Right renal pelvis (tissue), 4 donors: ENCODE results near the gene ACTR1A. TPM values are rescaled to one million over a fixed set of nuclear protein-coding genes. Genes with fewer than 3 reads are reported as not detected.

Source experiments
- DNase-seq, 4 donors: peaks; one replicate each; pipeline ENCODE4 v3.0.0-alpha.2; 2013; ENCODE audit warnings: low read depth in 4 of 4, low spot score in 3 of 4, missing footprints in 1 of 4
- polyA plus RNA-seq, 4 donors: library from polyadenylated mRNA; unstranded; fragments of 120-200 nt; gene quantifications; one replicate each; pipeline ENCODE4 v1.2.1, GENCODE V29; 2013; ENCODE audit not compliant: insufficient read length in 4 of 4

Gene ACTR1A
- polyA plus RNA-seq, 4 donors: 88.4 to 94.3 (median 91.7) TPM

DNA sequence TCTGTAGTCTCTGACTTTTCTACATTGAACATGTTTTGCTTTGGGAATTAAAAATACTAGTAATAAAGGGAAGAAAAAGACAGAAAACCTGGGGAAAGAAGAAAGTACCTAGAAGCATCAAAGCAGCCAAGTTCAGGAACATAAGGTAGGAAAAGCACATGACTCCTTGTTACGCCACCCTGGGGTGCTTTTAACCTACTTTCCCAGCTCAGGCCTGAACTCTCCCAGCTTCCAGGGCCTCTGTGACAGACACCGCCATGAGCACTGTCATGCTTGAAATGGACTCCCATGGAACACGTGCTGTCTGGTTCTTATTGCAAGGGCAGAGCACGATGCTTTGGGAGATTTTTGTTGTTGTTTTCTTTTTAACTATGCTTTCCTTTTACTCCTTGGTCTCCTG is 11.4 kb downstream of the ACTR1A start:
- DNase-seq: no peak

DNA sequence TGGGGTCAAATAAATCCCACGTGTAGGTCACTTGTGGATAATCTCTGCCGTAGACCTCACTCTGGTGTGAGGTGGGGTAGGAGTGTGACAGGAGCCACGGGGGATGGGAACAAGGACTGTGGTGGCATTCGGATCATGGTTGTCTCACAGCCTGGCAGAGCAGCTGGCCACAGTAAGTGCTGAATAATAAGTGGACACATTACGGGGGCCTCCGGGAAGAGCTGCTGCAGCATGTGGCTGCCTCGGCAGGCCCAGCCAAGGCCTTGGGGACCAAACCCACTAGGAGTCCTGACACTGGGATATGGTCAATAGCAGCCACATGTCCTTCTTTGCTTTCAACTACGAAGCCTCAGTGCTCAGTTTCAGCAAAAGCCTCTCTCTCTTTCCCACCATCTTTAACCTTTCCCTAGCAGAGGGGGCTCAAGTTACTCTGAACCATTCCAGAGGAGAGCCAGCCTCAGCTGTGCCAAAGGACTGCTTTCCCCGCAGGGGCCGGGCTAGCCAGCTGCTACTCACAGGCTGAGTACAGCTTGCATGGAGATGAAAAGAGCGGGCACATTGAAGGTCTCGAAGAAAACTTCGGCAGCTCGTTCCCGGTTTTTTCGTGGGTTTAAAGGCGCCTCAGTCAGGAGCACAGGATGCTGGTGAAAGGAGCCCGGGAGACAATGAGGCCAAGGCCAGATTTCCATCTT is 17.3 kb downstream of the ACTR1A start:
- no peak for DNase-seq

DNA sequence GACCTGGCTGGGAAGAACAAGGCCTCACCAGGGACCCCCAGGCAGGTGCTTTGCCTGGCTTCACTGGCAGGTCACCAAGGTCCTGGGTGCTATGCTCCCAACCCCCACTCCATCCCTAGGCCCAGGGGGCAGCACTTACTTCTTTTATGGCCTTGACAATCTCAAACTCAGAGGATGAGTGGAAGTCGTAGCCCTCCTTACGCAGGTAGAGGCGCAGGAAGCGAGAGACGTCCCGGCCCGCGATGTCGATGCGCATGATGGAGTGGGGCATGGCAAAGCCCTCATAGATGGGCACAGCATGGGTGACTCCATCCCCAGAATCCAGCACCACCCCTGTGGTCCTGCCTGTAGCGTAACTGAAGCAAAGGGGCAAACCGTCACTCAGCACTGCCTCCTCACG is 18.5 kb downstream of the ACTR1A start:
- DNase-seq: no peak

DNA sequence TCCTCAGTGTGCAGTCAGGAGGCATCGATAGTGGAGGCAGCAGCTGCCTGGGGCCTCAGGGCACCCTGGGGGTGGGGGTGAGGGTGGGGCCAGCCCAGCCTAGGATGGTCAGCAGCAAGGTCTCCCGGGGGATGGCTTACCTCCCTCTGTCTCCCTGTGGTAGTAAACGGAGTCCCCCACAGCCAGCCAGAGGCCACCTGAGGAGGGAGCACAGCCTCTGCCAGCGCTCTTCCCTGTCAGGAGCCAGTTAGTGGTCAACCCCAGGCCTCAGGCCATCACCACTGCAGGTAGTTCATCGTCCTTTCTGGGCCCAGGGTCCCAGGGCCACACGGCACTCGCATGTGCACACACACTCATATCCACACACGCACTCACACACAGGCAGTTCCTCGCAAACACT is 22.1 kb downstream of the ACTR1A start:
- DNase-seq: no peak

DNA sequence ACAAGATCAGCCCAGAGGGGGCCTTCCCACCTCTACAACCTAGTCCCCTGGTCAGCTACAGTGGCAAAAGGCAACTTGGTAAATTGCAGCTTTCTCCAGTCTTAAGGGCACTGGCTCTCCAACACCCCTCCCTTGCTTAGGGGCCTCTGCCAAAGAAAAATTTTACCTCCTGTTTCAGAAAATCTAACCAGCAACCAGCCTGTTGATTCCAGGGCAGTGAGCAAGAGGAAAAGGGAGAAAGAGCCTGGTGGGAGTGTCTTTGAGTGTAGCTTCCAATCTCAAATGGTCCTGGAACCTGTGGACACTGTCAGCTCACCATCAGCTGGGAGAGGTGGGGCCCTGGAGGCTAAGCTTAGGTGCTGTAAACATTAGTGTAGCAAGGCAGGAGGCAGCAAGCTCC is 22.9 kb downstream of the ACTR1A start:
- no peak for DNase-seq

DNA sequence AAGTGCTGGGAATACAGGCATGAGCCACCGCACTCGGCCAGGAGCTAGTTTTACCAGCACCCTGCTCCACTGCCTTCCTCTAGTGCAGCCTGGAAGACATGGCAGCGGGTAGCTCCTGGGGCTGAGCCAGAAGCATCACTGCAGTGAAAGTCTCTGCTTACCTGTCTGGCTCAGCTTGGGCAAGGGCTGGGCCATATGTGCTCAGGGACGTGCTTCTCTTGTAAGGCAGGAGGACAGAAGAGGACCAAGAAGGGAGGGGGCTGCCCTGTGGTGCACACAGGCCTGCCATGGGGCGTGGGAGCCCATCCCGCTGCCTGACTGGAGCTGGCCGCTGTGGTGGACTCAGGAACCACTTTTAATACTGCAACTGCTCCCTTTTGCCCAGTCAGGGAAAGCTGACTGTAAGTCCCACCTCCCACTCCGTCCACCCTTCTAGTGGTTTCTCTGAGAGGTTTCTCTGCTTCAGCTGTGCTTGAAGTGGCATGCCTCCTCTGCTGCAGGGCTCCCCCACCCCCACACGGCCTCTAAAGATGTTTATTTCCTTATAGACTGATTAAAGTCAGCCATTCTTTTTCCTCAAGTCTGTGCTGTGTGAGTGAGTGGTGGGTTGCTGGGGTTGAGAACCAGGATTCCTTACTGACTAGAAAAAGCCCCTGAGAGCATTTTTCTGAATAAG is 25.9 kb downstream of the ACTR1A start:
- DNase-seq: no peak

DNA sequence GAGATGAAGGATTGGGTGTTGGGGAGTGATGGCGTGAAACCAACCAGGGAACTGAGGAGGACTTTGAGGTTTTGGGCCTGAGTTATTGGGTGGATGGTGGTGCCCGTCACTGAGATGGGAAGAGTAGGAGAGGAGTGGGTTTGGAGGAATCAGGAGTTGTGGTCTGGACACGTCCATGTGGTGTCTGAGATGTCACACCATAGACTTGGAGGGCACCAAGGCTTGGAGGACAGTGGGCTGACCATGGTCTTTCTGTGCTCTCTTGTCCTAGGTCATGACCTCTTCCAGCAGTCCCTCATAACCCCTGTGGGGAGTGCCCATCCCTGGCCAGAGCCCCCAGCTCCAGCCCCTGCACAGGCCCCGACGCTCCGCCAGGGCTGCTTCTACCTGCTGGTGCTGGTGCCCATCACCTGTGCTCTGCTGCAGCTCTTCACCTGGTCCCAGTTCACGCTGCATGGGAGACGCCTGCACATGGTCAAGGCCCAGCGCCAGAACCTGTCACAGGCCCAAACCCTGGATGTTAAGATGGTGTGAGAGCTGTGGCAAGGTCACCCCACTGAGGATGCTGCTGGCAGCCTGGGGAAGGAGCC is 27.0 kb downstream of the ACTR1A start:
- no peak for DNase-seq

DNA sequence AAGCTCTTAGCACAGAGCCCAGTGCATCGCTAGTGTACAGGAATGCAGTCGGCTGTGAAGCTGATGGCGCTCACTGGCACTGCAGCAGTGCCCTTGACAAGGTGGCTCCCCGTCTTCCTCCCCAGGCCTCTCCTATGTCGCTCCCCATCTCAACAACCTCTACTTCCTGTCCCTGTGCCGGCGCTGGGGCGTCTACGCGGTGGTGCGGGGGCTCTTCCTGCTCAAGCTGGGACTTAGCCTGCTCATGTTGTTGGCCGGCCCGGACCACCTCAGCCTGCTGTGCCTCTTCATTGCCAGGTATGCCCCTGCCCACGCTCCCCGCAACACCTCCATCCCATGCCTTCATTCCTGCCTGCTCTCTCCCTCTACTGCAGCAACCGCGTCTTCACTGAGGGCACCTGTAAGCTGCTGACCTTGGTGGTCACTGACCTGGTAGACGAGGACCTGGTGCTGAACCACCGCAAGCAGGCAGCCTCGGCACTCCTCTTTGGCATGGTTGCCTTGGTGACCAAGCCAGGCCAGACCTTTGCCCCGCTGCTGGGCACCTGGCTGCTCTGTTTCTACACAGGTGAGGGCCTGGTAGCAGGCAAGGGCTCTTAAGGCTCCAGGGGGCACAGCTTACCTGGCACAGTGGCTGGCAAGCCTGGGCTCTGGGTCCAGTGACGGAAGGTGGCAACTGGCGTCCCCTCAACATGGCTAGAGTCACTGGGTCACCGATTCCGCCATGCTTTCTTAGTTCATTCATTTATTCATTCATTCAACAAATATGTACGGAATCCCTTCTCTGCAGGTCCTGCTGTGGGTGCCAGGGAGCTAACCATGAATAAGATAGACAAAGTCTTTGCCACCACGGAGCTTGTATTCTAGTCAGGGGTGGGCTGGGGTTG is 28.8 kb downstream of the ACTR1A start:
- no peak for DNase-seq

DNA sequence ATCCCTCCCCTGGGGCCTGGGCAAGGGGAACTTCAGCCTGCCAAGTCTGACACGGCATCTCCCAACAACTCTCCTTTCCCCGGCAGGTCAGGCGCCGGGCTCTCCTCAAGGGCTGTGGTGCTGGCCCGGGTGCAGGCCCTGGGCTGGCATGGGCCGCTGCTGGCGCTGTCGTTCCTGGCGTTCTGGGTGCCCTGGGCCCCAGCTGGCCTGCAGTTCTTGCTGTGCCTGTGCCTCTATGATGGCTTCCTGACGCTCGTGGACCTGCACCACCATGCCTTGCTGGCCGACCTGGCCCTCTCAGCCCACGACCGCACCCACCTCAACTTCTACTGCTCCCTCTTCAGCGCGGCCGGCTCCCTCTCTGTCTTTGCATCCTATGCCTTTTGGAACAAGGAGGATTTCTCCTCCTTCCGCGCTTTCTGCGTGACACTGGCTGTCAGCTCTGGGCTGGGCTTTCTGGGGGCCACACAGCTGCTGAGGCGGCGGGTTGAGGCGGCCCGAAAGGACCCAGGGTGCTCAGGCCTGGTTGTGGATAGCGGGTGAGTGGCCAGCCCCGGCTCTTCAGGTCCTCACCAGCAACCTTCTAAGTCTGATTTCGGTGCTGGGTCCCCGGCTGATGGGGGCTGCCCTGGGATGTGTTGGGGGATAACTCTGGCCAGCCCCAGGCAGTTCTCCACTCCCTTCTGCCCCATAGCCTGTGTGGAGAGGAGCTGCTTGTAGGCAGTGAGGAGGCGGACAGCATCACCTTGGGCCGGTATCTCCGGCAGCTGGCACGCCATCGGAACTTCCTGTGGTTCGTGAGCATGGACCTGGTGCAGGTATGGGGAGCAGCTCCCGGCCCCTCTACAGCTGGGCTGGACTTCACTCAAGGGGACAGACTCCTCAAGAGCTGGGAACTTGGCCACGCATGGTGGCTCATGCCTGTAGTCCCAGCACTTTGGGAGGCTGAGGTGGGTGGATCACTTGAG is 31.6 kb downstream of the ACTR1A start:
- DNase-seq: no peak

DNA sequence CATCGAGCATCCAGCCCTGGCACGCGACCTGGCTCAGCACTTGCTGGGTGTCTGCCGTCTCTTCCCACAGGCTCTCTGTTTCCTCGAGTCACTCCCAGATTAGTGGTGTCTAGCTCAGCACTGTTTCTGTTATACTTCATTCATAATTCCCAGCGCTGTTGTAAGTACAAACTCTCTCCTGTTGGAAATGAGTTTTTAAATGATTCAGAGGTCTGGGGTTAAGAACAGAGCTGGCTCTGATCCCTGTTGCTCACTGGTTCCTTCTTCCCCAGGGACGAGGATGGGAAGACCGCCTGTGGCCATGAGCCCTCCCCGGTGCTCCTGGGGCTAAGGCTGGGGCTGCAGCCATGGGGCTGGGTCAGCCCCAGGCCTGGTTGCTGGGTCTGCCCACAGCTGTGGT is 33.8 kb downstream of the ACTR1A start:
- DNase-seq: no peak

DNA sequence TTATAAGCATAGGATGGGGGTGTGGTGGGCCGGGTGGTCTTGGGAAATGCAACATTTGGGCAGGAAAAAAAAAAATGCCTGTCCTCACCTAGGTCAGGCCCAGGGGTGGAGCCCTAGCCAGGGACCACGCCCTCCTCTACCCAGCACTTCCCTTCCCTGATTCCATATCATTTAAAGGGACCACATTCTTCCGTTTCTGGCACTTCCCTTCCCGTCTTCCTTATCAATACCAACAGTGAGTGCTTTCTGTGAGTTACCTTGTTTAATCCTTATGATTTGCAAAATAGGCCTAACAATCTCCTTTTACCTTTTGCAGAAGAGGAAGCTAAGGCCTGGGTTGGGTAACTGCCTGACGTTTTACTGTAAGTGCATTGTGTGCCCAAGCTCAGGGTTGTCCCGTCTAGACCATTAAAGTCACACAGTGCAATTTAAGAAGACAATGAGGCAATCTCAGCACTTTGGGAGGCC is 34.5 kb downstream of the ACTR1A start:
- DNase-seq: no peak

DNA sequence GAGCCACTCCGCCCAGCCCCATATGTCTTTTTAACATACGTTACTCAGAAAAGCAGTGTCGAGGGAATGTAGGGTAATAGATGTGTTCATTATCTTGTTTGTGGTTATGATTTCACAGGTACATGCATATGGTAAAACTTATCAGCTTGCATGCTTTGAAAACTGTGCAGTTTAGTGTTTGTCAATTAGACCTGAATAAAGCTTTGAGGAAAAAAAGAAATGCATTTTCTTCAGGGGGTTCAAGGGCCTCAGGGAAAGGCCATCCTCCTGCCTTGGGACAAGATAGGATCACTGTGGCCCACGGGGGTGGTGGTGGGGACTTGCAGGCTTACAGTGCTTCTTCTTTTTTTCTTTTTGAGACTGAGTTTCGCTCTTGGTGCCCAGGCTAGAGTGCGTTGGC is 35.2 kb downstream of the ACTR1A start:
- no peak for DNase-seq

DNA sequence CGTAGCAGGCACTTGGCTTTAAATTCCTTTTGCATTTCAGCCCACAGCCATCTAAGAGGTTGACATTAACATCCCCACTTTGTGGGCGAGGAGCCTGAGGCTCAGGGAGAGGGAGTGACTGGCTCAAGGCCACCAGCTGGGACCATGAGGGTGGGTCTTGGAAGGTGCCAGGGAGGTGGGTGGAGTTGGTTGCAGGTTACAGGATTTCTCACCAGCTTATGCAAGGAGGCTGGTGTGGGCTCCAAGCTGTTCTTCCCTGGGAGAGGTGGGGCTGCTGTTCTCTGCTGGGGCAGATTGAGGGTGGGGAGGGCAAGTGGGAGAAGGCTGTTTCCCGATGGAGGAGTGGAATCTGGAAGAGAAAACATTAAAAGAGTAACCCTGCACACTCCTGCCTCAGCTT is 37.0 kb downstream of the ACTR1A start:
- no peak for DNase-seq

DNA sequence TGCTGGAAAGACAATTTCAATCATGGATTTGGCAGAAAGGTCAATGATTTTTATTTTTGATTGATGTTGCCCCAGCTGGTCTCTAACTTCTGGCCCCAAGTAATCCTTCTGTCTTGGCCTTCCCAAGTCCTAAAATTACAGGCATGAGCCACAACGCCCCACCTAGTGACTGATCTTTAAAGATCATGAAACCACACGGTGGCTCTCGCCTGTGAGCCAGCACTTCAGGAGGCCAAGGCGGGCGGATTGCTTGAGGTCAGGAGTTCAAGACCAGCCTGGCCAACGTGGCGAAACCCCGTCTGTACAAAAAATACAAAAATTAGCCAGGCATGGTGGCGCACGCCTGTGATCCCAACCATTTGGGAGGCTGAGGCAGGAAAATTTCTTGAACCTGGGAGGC is 38.5 kb downstream of the ACTR1A start:
- no peak for DNase-seq

DNA sequence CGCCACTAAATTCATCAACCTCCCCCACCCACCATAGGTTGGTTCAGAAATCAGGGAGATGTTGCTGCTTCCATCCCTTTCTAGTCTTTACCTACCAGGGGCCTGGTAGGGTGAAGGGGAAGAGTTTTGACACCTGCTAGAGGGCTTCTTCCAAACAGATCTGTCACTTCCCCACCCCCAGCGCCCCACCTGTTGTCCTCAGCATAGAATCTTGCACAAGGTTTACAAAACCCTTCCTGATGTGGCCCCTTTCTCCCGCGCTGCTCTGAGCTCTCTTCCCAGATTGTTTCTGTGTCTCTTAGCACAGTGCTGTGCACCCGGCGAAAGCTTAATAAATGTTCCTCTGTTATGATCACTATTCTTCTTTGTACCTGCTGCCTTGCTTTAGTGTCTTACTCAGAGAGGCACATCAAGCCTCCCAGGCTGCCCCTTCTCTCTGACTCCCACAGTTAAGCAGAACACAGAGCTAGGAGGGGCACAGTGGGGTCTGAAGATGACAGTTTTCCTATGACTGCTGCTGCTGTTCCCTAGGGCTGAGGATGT is 39.9 kb downstream of the ACTR1A start:
- no peak for DNase-seq

DNA sequence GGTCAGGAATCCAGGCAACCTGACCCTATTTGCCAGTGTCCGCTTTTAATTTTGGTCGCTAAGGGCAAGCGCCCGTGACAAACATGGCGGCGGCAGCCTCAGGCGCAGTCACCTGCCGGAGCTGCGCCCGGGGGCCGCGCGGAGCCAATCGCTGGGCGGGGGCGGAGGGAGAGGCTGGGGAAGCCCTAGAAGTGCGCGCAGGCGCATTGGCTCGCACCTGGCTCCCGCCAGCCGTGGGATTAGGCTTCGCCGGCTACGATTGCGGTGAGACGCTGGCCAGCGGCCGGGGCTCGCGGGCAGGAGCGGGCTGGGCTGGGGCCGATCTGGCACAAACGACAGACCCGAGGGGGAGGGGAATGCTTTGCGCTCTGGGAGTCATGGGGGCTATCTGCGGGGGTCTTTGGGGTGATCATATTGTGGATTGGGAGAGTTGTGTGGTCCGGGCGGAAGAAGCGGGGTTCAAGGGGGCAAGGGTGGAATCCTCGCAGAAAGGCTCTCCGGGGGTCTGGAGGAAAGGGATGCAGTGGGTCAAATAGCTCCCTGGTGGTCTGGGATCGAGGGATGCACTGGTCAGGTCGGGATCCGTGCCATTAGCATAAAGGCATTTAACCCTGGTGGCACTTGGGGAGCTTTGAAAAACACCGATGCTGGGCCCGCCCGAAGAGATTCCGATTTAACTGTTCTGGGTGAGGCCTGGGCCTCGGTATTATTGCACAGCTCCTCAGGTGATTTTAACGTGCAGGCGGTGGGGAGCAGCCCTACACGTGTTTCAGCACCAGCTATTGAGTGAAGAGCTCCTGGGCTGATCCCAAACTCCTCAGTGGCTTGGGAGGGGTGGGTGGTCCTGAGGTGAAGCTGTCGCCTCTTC is 41.1 kb downstream of the ACTR1A start:
- peak; percentile 80 to 82 (median 81) for DNase-seq

DNA sequence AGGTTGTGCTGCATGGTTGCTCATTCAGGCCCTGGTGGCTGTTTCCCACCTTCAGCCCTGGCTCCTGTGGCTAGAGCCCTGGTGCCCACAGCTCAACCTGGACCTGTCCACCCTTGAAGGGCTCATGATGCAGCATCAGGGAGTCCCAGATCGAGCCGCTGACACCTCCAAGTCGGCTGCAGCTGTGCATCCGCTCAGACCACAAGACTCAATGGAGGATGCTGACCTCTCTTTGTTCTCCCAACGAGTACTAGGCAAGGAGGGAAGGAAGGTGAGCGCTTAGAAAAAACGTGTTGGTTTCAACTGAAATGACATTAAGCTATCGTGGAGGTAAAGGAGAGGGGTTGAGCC is 41.7 kb downstream of the ACTR1A start:
- DNase-seq: no peak

DNA sequence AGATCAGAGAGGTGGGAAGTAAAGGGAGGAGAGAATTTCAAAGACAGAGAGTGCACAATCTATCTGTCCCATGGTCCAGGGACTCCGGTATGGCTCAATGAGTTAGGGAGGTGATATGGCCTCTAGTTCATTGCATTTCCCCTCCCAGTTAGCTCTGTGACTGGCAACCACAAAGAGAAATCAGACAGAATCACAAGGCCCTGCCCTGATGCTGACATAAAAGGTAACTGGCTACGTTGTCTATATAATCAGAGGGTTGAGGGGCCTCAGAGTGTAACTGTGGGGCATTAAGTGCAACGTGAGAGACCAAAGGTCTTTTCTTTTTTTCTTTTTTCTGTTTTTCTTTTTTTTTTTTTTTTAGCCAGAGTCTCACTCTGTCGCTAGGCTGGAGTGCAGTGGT is 43.9 kb downstream of the ACTR1A start:
- no peak for DNase-seq
